ENCODE results near the gene TBXAS1. TPM values are rescaled to one million over a fixed set of nuclear protein-coding genes. Genes with fewer than 3 reads are reported as not detected.

TBXAS1 gene
- total and polyA plus RNA-seq, 4 donors, result 4.1 to 22.4 (median 12.2) TPM

- DNase-seq (ENCODE audit: low spot score), result no peak
- WGBS, result 93% methylated on average over 7 of the region's 7 CpGs
- Histone ChIP-seq H3K4me3 (ENCODE audit: low read depth in 1 of 3, low read length in 3 of 3) (no peak overlapping the region), H3K9ac (ENCODE audit: low read depth in 1 of 2, low read length in 2 of 2) (no peak overlapping the region), H3K4me1 (ENCODE audit: control insufficient read depth in 4 of 4, insufficient read depth in 4 of 4, low read length in 3 of 4) (no peaks in the 10 kb centered on the region), H3K36me3 (ENCODE audit: control insufficient read depth in 4 of 4, insufficient read depth in 3 of 4, low read depth in 1 of 4, low read length in 3 of 4) (no peaks in the 10 kb centered on the region), H3K27me3 (ENCODE audit: control insufficient read depth in 4 of 4, insufficient read depth in 4 of 4, low read length in 3 of 4) (no peaks in the 10 kb centered on the region), H3K9me3 (ENCODE audit: control insufficient read depth in 4 of 4, low read length in 3 of 4) (peaks cover 0 to 4% (median under 1%) of the 10 kb centered on the region in 4 donors), H3K27ac (ENCODE audit: low read depth in 1 of 2, low read length in 2 of 2) (no peak overlapping the region)
- TF ChIP-seq FOXA2 (IDR thresholded peaks at IDR 0.05) (no peak), SP1 (IDR thresholded peaks at IDR 0.05) (no peak), MAX (IDR thresholded peaks at IDR 0.05) (no peak), RXRA (IDR thresholded peaks at IDR 0.05) (no peak), ATF3 (IDR thresholded peaks at IDR 0.05) (no peak), HNF4G (IDR thresholded peaks at IDR 0.05) (no peak), FOXA1 (IDR thresholded peaks at IDR 0.05) (no peak), YY1 (IDR thresholded peaks at IDR 0.05) (no peak), RAD21 (IDR thresholded peaks at IDR 0.05) (no peak)
Measured at GRCh38 chr7:139866047-139866837, 37.2 kb downstream of the TBXAS1 start.

GRCh38 chr7:139867847-139868246, 38.8 kb downstream of the TBXAS1 start:
- DNase-seq (ENCODE audit: low spot score), result no peak
- H3K9me3 ChIP-seq (ENCODE audit: control insufficient read depth in 4 of 4, low read length in 3 of 4), result peaks cover 0 to 4% (median under 1%) of the 10 kb centered on the region in 4 donors
- H3K27me3 ChIP-seq (ENCODE audit: control insufficient read depth in 4 of 4, insufficient read depth in 4 of 4, low read length in 3 of 4), result no peaks in the 10 kb centered on the region
- no peak overlapping the region for H3K27ac ChIP-seq (ENCODE audit: low read depth in 1 of 2, low read length in 2 of 2)
- no peaks in the 10 kb centered on the region for H3K36me3 ChIP-seq (ENCODE audit: control insufficient read depth in 4 of 4, insufficient read depth in 3 of 4, low read depth in 1 of 4, low read length in 3 of 4)
- no peak overlapping the region for H3K9ac ChIP-seq (ENCODE audit: low read depth in 1 of 2, low read length in 2 of 2)
- no peak overlapping the region for H3K4me3 ChIP-seq (ENCODE audit: low read depth in 1 of 3, low read length in 3 of 3)
- TF ChIP-seq SP1 (IDR thresholded peaks at IDR 0.05) (no peak), HNF4G (IDR thresholded peaks at IDR 0.05) (no peak), HNF4A (conservative IDR thresholded peaks at IDR 0.05) (no peak), RXRA (IDR thresholded peaks at IDR 0.05) (no peak), REST (IDR thresholded peaks at IDR 0.05) (no peak), NR2F2 (IDR thresholded peaks at IDR 0.05) (no peak), TAF1 (conservative IDR thresholded peaks at IDR 0.05) (no peak)
- no peaks in the 10 kb centered on the region for H3K4me1 ChIP-seq (ENCODE audit: control insufficient read depth in 4 of 4, insufficient read depth in 4 of 4, low read length in 3 of 4)
- 88% methylated on average over 8 of the region's 8 CpGs for WGBS

GRCh38 chr7:139869886-139870285, 40.8 kb downstream of the TBXAS1 start:
- H3K9me3 ChIP-seq (ENCODE audit: control insufficient read depth in 4 of 4, low read length in 3 of 4), result no peaks in the 10 kb centered on the region
- no peaks in the 10 kb centered on the region for H3K4me1 ChIP-seq (ENCODE audit: control insufficient read depth in 4 of 4, insufficient read depth in 4 of 4, low read length in 3 of 4)
- H3K9ac ChIP-seq (ENCODE audit: low read depth in 1 of 2, low read length in 2 of 2), result no peak overlapping the region
- DNase-seq (ENCODE audit: low spot score), result no peak
- no peak overlapping the region for H3K4me3 ChIP-seq (ENCODE audit: low read depth in 1 of 3, low read length in 3 of 3)
- no peaks in the 10 kb centered on the region for H3K36me3 ChIP-seq (ENCODE audit: control insufficient read depth in 4 of 4, insufficient read depth in 3 of 4, low read depth in 1 of 4, low read length in 3 of 4)
- 74% methylated on average over 2 of the region's 2 CpGs for WGBS
- H3K27ac ChIP-seq (ENCODE audit: low read depth in 1 of 2, low read length in 2 of 2), result no peak overlapping the region
- H3K27me3 ChIP-seq (ENCODE audit: control insufficient read depth in 4 of 4, insufficient read depth in 4 of 4, low read length in 3 of 4), result no peaks in the 10 kb centered on the region
- TF ChIP-seq HNF4G (IDR thresholded peaks at IDR 0.05), result no peak
- no peak for TF ChIP-seq HNF4A (conservative IDR thresholded peaks at IDR 0.05)
- TF ChIP-seq JUND (IDR thresholded peaks at IDR 0.05), result no peak
- TF ChIP-seq ATF3 (IDR thresholded peaks at IDR 0.05), result no peak
- no peak for TF ChIP-seq FOXA2 (IDR thresholded peaks at IDR 0.05)
- no peak for TF ChIP-seq NR2F2 (IDR thresholded peaks at IDR 0.05)
- TF ChIP-seq RAD21 (IDR thresholded peaks at IDR 0.05), result no peak
- TF ChIP-seq YY1 (IDR thresholded peaks at IDR 0.05), result no peak
- no peak for TF ChIP-seq GABPA (IDR thresholded peaks at IDR 0.05 in 1 of 2, conservative IDR thresholded peaks at IDR 0.05 in 1 of 2)
- TF ChIP-seq MAX (IDR thresholded peaks at IDR 0.05), result no peak
- no peak for TF ChIP-seq FOXA1 (IDR thresholded peaks at IDR 0.05)
- no peak for TF ChIP-seq REST (IDR thresholded peaks at IDR 0.05)
- TF ChIP-seq SP1 (IDR thresholded peaks at IDR 0.05), result no peak

All from liver (tissue), 9 donors.